HG02759 (cell line): ENCODE results near the gene DMXL1.
A peak's percentile ranks its signal among the peaks of the same experiment; 100 is the strongest.

Source experiments
- ATAC-seq: cut with Tn5 transposase; IDR thresholded peaks from one replicate; pipeline ENCODE4 v1.9.1; 2021; ENCODE audit warnings: mild to moderate bottlenecking, moderate library complexity; ENCODE audit not compliant: unreplicated experiment

DMXL1 gene, protein sequence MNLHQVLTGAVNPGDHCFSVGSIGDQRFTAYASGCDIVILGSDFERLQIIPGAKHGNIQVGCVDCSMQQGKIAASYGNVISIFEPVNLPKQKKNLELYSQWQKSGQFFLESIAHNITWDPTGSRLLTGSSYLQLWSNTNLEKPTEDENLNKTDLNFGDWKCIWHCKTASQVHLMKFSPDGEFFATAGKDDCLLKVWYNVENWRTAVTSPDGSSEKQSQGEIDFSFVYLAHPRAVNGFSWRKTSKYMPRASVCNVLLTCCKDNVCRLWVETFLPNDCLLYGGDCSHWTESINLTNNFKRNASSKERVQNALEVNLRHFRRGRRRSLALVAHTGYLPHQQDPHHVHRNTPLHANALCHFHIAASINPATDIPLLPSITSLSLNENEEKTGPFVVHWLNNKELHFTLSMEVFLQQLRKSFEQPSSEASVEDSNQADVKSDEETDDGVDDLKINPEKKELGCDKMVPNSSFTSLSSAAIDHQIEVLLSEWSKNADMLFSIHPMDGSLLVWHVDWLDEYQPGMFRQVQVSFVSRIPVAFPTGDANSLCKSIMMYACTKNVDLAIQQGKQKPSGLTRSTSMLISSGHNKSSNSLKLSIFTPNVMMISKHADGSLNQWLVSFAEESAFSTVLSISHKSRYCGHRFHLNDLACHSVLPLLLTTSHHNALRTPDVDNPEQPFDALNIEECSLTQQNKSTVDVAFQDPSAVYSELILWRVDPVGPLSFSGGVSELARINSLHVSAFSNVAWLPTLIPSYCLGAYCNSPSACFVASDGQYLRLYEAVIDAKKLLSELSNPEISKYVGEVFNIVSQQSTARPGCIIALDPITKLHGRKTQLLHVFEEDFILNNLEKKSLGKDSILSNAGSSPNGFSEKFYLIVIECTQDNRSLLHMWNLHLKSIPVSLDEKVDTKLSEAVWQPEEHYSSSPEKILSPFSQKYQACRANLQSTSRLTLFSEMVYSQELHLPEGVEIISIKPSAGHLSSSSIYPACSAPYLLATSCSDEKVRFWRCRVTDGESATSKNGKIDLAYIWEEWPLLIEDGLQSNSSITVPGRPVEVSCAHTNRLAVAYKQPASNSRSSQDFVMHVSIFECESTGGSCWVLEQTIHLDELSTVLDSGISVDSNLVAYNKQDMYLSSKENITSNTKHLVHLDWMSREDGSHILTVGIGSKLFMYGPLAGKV (N-terminal part only)

DNA sequence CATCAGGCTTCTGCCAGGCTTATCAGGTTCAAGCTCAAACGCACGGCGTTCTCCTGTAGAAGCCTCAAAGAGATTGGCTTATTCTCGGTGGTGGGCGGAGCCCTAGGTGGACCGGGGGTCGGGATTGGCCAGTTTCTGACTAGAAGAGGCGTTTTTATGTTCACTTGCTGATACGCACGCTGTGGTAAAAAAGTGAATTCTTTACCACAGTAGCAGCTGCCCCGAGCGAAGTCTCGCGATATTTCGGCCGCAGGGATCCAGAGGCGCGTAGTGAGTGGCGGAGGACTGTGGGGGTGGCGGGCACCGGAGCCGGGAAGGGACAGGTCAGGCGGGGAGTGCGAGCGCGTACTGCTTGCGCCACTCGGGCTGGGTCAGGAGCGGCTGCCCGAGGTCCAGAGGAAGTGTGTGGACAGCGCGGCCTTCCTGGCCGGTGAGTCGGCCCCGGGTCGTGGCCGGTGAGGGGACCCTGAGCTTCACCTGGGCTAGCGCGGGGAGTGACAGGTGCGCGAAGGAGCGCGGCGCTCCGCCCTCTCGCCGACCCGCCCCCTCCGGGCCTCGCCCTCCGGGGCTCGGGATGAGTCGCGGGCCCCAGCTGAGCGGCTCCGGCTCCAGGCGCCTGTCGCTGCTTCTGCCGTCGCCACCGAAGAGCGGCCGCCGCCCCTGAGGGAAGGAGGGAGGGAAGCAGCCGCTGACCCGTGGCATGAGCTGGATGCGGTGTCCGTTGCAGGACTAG, at the start of gene DMXL1:
Gene DMXL1 (plus strand): TSS at position 260 of the 733 bp plus-strand sequence. CDS start 483 bp downstream, outside the sequence.
- ATAC-seq, result peak; percentile 77

DNA sequence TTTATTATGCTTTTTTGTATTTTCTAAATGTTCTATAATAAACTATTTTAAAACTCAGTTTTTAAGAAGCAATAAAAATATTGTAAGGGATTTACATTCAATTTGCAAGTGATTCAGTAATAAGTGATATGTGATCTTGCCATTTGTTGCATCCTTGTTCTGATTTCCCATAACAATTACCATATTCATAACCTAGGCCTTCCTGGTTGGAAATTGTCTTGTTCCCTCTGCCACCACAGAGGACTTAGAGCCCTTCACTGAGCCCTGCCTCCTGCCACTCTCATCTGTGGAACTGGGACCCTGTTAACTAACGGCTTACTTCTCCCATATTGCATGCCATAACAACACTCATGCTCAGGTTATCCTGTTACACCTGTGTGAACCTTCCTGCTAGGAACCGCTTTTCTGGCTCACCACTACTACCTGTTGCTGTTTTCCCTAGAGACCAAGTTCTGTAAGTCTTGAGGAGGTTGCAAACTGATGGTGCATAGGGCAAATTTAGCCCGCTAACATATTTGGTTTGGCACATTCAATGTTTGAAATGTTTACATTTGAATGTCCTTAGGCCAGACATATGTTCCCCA, 49.6 kb upstream of the DMXL1 start:
- ATAC-seq, result no peak

DNA sequence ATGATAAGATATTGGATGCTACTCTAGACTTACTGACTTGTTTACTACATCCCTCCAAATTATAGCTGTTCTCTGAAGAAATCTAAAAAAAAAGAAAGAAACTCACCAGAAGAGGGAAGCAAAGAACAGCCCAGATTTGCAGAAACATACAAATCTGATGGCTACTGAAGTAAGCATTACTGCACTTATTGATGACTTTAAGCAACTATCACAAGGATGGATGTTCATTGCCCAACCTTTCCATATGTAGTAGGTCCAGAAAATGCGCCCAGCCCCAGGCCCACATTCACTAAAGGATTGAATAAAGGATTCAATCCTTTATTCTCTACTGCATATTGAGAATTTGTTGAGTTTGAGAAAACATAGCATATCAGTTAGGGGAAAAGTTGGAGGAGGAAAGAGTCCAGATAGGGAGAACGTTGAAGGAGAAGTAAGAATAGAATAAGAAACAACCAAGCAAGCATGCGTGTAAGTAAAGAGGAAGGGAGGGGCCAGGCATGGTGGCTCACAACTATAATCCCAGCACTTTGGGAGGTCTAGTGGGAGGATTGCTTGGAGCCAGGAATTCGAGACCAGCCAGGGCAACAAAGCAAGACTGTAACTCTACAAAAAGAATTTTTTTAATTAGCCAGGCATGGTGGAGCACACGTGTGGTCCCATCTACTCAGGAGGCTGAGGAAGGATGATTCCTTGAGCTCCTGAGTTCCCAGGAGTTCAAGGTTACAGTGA, 48.7 kb upstream of the DMXL1 start:
- ATAC-seq, result peak; percentile 72

DNA sequence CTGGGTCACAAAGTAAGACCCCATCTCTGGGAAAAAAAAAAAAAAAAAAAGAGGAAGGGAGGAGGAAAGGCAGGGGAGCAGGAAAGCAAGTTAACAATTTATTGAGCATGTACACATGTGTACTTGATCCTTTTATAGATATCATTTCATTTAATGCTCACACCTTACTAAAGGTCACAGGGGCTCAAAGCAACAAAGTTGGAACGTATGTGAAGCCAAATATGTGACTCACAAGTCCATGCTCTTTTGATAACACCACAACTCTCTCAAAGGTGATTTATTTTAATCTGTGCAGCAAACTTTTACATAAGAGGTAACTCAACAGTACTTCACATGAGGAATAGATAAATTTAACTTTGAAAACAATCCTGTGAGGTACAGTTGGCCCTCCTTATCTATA, 48.1 kb upstream of the DMXL1 start:
- no peak for ATAC-seq

DNA sequence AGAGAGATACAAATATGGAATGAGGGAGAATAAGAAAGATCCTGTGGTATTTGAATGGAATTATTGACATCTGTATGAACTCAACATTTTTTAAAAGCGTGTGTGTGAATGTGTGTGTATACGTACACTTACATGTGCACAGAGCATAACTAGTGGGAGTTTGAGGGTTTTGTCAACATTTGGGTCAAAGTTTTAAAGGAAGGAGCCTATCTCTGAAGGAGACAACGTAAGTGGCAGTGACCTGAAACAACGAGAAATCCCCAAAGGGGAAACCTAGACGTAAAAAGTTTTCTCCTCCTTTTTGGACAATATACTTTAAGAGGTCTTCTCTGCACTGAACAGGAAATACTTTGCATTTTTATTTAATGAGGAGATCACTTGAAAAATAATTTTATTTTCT, 42.3 kb upstream of the DMXL1 start:
- no peak for ATAC-seq

DNA sequence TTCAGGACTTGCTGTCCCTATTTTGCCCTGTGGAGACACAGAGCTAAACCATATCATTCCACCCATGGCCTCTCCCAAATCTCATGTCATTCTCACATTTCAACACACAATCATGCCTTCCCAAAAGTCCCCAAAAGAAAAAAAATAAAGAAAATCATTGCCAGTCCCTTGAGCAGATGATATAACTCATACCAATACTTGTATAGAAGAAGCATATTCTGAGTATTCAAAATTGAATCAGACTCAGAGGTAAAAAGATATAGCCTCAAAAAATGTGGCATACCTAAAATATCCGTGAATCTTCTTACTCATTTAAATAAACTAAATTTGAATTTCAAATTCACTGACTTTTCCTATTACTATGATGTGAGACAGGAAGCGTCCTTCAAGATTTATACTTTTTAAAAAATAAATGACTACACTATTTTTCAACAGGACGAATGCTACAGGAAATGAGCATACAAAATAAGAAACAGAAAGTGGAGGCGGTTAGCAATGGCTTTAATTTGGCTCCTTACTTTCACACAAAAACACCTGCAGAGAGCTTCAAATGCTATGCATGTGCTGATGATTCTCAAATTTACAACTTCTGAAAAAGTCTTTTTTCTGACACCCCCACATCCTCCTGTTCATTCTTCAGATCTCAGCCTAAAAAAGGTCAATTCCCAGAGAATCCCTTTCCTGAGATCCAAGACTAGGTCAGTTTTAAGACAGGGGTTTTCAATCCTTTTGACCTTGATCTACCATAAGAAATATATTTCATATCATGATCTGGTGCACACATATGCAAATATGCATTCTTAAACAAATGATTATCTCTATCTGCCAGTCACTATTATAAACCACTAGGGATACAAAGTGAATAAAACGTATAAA, 39.6 kb upstream of the DMXL1 start:
- peak; percentile 81 for ATAC-seq

DNA sequence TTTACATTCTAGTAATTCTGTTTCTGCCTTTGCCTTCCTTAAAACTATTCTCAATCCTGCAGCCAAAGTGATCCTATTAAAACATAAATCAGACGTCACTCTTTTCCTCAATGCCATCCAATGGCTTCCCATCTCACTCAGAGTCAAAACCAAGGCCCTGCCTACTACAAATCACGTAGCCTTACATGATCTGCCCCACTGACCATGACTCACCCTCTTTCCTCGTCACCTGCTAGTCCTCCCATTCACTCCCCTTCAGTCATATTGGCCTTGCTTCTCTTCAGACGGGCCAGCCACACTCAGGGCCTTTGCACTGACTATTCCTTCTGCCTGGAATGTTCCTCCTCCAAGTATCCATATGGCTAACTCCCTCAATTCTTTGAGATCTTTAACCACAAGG, 39.0 kb upstream of the DMXL1 start:
- peak; percentile 72 for ATAC-seq

DNA sequence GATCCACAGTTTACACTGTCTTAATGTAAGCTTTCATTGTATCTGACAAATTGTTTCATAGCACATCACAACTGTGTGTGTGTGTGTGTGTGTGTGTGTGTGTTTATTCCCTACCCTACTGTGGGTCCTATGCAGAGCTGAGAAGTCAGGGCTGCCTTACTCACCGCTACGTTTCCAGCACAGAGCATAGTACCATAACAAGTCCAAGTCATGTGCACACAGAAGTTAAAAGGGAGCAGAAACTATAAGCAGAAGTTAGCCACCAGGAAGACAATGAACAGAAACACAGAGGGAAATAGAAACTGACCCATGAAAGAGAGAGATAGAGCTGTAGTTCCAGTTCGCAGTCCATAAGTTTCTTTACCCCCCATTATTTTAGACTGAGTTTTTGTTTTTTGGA, 38.2 kb upstream of the DMXL1 start:
- ATAC-seq, result no peak

DNA sequence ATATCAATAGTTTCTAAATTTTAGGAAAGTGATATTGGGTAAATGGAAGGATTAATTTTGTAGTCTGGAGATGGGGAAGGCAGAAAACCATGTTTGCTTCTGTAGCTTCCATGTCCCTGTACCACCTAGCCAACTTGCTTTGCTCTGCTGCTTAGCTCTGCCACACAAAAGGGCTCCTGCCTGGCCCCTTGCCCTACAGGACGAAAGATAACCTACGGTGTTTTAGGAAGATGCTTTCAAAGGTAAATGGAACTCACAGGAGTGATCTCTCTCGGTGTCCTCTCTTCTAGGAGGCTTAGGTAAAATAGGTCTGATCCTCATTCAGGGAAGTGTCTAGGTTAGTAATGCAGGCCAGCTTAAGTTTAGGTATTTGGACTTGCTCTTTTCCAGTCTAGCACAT, 37.8 kb upstream of the DMXL1 start:
- no peak for ATAC-seq

DNA sequence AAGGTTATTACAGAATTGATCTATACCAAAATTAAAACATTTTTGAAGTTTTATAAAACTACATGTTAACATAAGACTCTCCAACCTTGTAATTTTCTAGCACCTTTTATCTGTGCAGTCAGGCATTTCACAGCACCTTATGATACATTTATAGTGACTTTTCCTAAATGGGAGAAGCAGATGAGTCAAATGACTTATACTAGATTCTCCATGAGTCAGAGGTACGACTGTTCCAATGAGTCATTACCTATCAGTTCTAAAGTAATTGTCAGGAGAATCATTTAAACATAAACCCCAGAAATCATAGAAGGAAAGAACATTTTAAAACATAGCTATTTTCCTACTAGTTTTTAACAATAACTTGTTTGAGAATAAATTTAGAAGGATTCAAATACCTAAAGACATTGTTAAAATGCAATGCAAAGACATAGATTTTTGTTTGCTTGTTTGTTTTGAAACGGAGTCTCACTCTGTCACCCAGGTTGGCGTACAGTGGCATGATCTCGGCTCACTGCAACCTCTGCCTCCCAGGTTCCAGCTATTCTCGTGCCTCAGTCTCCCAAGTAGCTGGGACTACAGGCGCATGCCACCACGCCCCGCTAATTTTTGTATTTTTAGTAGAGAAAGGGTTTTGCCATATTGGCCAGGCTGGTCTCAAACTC, 34.7 kb upstream of the DMXL1 start:
- ATAC-seq, result no peak

DNA sequence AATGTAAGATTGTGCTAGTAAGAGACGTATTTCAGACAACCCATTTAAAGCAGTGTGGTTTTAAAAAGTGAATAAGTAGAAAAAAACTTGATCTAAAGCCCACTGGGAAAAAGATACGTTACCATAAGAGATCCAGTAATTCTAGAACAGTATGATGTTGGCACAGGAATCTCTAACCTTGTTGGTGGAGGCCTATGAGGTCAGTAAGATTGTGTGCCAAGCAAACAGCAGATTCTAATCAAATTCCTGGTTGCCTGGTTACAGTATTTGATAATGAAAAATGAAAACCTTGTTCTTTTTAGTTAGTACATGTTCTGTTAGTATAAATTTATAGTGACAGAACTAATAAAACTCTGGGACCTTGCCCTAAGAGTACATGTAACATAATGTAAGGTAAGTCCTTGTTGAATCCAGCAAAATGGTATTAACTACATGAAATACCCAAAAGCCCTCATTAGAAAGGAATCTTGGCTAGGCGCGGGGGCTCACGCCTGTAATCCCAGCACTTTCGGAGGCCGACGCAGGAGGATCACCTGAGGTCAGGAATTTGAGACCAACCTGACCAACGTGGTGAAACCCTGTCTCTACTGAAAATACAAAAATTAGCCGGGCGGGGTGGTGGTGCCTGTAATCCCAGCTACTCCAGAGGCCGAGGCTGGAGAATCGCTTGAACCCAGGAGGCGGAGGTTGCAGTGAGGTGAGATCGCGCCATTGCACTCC, 33.2 kb upstream of the DMXL1 start:
- ATAC-seq, result no peak

DNA sequence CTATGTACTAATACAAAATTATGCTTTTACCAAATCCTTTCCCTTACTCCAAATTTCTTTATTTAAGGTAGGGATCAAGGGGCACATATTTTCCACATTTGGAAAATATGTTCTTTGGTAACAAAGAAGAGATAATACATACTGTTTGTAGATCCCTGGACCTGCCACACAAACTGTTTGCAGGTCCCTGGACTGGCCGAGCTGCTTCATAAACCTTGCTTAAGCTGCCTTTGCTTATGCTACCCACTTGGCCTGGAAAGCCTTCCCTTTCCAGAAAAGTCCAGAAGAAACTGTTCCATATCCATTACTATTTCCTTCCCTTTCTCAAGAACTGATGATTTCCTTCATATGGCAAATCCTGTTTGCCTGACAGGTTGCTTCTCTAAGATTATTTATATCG, 22.6 kb upstream of the DMXL1 start:
- ATAC-seq, result no peak

DNA sequence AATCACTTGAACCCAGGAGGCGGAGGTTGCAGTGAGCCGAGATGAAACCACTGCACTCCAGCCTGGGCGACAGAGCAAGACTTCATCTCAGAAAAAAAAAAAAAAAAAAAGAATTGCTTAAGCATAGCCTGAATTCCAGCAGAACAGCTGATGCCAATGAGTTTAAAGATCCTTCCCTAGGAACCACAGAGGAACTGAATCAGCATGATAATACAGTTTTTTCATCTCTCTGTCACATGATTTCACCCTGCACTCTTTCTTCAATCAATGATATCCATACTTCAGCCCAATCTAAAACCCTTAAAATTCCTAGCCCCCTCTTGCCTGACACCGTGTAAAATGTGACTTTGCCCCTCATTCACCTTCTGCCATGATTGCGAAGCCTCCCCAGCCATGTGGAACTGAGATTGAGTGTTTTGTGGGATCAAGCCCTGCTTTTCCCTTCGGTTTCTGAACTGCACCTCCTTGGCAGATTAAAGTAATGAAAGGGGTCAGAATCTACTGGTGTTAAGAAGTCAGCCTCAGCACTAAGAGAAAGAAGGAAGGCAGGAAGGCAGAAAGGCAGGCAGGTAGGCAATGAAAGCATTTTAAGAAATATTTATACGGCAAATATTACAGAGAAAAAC, 20.9 kb upstream of the DMXL1 start:
- no peak for ATAC-seq

DNA sequence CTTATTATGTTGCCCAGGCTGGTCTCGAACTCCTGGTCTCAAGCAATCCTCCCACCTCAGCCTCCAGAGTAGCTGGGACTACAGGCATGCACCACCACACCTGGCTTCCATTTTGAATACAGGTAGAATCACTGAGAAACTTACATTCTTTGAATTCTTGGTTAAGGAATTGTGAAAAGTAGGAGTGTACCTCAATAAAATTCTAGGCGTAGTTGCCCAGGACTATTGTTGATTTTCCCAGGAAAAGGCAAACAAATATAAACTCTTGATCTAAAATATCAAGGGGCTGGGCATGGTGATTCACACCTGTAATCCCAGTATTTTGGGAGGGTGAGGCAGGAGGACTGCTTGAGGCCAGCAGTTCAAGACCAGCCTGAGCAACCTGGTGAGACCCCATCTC, 16.8 kb upstream of the DMXL1 start:
- no peak for ATAC-seq

DNA sequence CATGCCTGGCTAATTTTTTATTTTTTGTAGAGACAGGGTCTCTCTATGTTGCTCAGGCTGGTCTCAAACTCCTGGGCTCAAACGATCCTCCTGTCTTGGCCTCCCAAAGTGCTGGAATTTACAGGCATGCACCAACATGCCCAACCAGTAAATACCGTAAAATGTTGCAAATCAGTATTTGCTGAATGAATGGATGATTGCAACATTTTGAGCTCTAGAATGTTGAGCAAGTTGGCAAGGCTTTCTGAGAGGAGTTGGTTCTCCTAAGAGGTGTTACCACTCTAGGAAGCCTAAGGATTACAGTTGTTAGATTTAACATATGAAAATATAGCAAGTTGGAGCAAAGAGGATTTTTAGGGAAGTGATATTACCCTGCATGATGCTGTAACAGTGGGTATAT, 15.6 kb upstream of the DMXL1 start:
- ATAC-seq, result no peak

DNA sequence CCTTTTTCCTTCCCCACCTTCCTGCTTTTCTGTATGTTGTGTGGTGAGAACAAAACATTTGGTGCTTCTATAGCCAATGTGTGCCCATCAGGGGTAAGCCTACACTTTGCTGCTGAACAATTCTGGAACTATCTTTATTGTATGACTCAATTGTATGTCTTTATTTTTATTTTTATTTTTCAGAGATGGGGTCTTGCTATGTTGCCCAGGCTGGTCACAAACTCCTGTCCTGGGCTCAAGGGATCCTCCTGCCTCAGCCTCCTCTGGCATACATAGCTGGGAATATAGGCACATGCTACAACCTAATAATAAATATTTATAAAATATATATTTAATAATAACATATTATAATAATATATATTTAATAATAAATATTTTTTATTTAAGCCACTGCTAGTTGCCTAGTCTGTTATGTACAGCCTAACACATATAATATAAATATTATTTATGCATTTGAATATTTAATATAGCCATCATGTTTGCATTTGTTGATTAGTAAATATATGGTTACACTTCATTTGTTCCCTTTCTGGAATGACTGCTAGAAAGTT, 11.8 kb upstream of the DMXL1 start:
- ATAC-seq, result no peak

DNA sequence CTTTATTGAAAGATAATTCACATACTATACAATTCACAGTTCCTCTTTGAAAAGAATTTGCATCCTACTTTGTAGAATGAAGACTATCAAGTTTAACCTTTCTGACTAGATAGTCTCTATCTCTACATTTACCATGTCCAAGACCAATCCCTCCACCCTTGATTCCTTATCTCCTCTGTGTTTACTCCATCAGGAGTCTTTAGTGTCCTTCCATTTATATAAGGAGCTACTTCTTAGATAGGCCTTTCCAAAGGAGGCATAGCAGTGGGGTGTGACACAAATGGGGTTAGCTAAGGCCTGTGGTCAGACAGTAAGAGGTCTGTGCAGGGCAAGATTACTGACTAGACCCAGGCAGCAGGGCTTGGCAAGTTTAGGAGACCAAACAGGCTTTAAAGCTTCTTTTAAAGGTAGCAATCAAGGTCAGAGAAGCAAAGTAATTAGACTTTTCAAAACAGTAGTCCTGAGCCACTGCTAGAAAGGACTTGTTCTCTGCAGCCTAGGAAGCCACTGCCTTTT, 11.1 kb upstream of the DMXL1 start:
- no peak for ATAC-seq
